ENCODE data around the gene CNGA3.
"Not testable (repeated sequence)": the region's sequence is repeated elsewhere in the genome, so short reads cannot be mapped to it uniquely, and the experiment has no call there.

CNGA3 gene

DNA sequence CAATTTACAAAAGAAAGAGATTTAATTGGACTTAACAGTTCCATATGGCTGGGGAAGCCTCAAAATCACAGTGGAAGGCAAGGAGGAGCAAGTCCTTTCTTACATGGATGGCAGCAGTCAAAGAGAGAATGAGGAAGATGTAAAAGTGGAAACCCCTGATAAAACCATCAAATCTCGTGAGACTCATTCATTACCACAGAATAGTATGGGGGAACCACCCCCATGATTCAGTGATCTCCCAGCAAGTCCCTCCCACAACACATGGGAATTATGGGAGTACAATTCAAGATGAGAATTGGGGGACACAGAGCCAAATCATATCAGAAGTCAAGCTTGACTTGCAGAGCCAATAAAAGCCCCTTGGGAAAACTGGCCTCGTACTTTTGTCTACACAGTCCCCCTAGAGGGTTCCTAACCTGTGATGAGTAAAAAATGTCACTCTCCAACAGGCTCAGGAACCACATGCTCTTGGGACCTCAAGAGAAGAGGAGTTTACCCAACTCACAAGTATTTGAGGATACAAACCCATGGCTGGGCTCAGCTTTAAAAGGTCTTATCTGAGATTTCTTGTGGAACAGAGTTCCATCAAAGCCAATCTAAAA is 87.2 kb downstream of the CNGA3 start:
- H3K4me3 ChIP-seq (ENCODE audit: low read depth, low read length), result no peak overlapping the region
- TF ChIP-seq, protein P1, sequence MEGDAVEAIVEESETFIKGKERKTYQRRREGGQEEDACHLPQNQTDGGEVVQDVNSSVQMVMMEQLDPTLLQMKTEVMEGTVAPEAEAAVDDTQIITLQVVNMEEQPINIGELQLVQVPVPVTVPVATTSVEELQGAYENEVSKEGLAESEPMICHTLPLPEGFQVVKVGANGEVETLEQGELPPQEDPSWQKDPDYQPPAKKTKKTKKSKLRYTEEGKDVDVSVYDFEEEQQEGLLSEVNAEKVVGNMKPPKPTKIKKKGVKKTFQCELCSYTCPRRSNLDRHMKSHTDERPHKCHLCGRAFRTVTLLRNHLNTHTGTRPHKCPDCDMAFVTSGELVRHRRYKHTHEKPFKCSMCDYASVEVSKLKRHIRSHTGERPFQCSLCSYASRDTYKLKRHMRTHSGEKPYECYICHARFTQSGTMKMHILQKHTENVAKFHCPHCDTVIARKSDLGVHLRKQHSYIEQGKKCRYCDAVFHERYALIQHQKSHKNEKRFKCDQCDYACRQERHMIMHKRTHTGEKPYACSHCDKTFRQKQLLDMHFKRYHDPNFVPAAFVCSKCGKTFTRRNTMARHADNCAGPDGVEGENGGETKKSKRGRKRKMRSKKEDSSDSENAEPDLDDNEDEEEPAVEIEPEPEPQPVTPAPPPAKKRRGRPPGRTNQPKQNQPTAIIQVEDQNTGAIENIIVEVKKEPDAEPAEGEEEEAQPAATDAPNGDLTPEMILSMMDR (IDR thresholded peaks at IDR 0.05; ENCODE audit: low read depth, low read length, missing control alignments), result no peak
- DNase-seq (ENCODE audit: low read depth), result no peak
- in situ Hi-C loops (cut with HindIII; ENCODE audit: low sequenced_read_pairs), result no loop called here

DNA sequence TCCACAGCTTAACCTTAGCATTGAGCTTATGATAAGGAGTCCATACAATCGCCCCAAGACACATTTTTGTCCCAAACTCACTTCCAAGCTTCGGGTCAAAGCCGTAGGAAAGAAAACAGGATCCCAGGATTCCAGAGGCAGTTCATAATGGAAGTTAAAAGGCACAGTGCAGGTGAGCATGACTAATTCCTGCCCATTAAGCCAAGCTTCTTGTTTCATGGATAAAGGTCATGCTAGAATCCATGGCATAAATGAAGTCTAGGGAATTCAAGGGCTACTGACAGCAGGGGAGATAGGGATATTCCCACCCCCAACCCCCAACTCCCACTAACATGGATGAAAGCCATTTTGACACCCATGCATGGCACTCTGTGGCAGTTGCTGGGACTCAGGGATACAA is 88.2 kb downstream of the CNGA3 start:
- no peak for DNase-seq (ENCODE audit: low read depth)
- TF ChIP-seq, protein P1 (IDR thresholded peaks at IDR 0.05; ENCODE audit: low read depth, low read length, missing control alignments), result no peak
- in situ Hi-C loops (cut with HindIII; ENCODE audit: low sequenced_read_pairs), result no loop called here
- H3K4me3 ChIP-seq (ENCODE audit: low read depth, low read length), result no peak overlapping the region

DNA sequence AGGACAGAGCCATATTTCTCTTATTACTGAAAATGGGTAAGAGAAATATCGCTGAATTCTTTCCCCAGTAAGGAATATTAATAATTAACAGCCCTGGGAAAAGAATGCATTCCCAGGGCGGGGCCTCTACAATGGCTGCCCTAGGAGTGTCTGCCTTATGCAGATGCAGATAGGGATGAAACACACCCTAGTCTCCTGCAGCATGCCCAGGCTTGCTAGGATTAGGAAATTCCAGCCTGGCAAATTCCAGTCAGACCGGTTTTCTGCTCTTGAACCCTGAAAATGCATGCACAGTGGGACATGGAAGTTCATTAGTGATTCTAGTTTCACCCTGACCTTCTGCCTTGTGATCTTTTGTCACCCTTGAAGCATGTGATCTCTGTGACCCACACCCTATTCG is 89.4 kb downstream of the CNGA3 start:
- in situ Hi-C loops (cut with HindIII; ENCODE audit: low sequenced_read_pairs); DNase-seq (ENCODE audit: low read depth); H3K4me3 ChIP-seq (ENCODE audit: low read depth, low read length): not testable (repeated sequence)

DNA sequence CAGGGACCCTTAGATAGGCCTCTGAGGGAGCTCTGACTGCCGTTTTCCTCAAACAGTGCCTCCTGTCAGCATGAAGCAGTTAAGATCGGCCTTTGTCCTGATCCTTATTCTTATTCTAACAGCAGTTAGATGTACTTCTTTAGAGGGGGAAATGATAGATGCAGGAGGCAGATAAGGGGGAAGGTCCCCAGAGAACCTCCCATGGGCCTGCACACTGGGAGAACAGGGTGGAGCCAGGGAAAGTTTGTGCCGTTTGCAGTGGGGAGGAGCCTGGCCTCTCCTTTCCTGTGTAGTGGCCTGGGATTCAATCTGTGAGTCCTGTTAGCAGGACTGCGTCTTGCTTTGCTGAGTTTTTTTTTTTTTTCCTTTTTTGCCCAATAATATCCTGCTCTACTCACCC is 90.5 kb downstream of the CNGA3 start:
- no peak for DNase-seq (ENCODE audit: low read depth)
- H3K4me3 ChIP-seq (ENCODE audit: low read depth, low read length), result no peak overlapping the region
- TF ChIP-seq, protein P1 (IDR thresholded peaks at IDR 0.05; ENCODE audit: low read depth, low read length, missing control alignments), result no peak
- in situ Hi-C loops (cut with HindIII; ENCODE audit: low sequenced_read_pairs), result no loop called here

DNA sequence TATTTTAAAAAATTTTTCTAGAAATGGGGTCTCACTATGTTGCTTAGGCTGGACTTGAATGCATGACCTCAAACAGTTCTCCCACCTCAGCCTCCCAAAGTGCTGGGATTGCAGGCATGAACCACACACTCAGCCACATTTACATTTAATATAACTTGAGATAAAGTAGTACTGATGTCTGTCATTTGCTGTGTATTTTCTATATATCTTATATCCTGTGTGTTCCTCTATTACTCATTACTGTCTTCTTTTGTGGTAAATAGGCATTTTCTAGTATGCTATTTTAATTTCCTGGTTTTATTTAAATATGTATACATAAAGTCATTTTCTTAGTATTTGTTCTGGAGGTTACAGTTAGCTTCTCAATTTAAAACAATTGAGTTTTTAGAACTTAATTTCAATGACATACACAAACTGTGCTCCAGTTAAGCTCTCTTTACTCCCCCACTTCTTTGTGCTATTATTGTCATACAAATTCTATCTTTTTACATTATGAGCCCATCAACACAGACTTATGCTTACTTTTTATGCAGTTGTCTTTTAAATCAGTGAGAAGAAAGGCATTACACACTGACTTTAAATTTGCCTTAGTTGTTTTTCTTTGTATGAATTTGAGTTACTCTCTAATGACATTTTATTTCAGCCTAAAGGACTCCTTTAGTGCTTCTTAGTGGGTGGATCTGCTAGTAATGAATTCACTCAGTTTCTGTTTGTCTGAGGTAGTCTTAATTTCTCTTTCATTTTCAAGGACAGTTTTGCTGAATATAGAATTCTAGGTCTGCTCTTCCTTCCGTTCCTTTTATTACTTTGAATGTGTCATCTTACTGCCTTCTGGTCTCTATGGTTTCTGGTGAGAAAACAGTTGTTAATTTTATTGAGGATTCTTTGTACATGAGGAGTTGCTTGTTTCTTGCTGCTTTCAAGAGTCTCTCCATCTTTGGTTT is 92.2 kb downstream of the CNGA3 start:
- TF ChIP-seq, protein P1 (IDR thresholded peaks at IDR 0.05; ENCODE audit: low read depth, low read length, missing control alignments), result no peak
- H3K4me3 ChIP-seq (ENCODE audit: low read depth, low read length), result no peak overlapping the region
- in situ Hi-C loops (cut with HindIII; ENCODE audit: low sequenced_read_pairs), result no loop called here
- no peak for DNase-seq (ENCODE audit: low read depth)

DNA sequence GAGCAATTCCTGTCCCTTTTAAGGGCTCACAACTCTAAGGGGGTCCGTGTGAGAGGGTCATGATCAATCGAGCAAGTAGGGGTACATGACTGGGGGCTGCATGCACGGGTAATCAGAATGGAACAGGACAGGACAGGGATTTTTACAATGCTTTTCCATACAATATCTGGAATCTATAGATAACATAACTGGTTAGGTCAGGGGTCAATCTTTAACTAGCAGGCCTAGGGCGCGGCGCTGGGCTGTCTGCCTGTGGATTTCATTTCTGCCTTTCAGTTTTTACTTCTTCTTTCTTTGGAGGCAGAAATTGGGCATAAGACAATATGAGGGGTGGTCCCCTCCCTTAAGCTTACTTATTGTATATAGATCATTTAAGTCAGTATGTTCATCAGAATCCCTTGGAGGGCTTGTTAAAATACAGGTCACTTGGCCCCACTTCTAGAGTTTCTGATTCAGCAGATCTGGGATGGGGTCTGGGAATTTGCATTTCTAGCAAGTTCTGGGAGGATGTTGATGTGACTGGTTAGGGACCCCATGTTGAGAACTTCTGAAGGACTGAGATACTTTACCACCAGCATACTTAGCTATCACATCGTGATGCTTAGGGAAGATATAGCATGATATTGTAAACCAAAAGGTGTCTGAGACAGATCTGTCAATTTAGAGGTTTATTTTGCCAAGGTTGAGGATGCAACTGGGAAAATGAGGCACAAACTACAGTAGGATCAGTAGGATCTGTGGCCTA is 95.6 kb downstream of the CNGA3 start:
- TF ChIP-seq, protein P1 (IDR thresholded peaks at IDR 0.05; ENCODE audit: low read depth, low read length, missing control alignments), result no peak
- no peak for DNase-seq (ENCODE audit: low read depth)
- in situ Hi-C loops (cut with HindIII; ENCODE audit: low sequenced_read_pairs), result no loop called here
- H3K4me3 ChIP-seq (ENCODE audit: low read depth, low read length), result no peak overlapping the region
